IMR-90 (cell line): ENCODE measurements around the gene UBN2. TPM values are rescaled to one million over a fixed set of nuclear protein-coding genes. Genes with fewer than 3 reads are reported as not detected.
A peak's percentile ranks its signal among the peaks of the same experiment; 100 is the strongest.
"Not testable (repeated sequence)": the region's sequence is repeated elsewhere in the genome, so short reads cannot be mapped to it uniquely, and the experiment has no call there.

ENCODE experiments used
- ATAC-seq: fragments of 200-7000 bp; cut with Tn5 transposase; 2 replicates; pipeline ENCODE4 v1.9.1; 2020; ENCODE audit warnings: low read depth, mild to moderate bottlenecking, moderate library complexity
- BruUV-seq: library from RNA; stranded (reverse); fragments of 400-500 nt; replicated peaks from 2 replicates; lab custom pipeline; 2021; lab: Mats Ljungman, UMichigan
- CTCF ChIA-PET: fragments of 300-600 bp; formaldehyde crosslinking; extraction: SDS; loops from one replicate; lab custom pipeline; 2021; ENCODE audit warnings: antibody characterized with exemption; lab: Yijun Ruan, JAX
- POLR2A ChIA-PET: fragments of 300-600 bp; sonication (Branson Sonifier 250); formaldehyde crosslinking; loops from one replicate; lab custom pipeline; 2022; ENCODE audit warnings: antibody characterized with exemption; ENCODE audit not compliant: unreplicated experiment; lab: Charles Lee
- DNase-seq: peaks from one replicate; pipeline ENCODE4 v3.0.0; 2013
- H2AFZ ChIP-seq: replicated peaks from 2 replicates; pipeline ENCODE3; 2013; ENCODE audit warnings: low read length, mild to moderate bottlenecking; ENCODE audit not compliant: poor library complexity
- H2AK5ac ChIP-seq: 2 replicates; pipeline ENCODE4 v1.6.1; 2013; ENCODE audit warnings: low read depth, low read length, inconsistent platforms
- H2AK9ac ChIP-seq: replicated peaks from 2 replicates; pipeline ENCODE3; 2013; ENCODE audit warnings: mild to moderate bottlenecking, low read depth, low read length, moderate library complexity; ENCODE audit not compliant: poor library complexity
- H2BK120ac ChIP-seq: 2 replicates; pipeline ENCODE4 v1.6.1; 2013; ENCODE audit warnings: low read depth, low read length, inconsistent platforms
- H2BK15ac ChIP-seq: 3 replicates; pipeline ENCODE4 v1.6.1; 2013; ENCODE audit warnings: low read depth, low read length, inconsistent platforms
- H2BK20ac ChIP-seq: 2 replicates; pipeline ENCODE4 v1.6.1; 2013; ENCODE audit warnings: low read depth, mild to moderate bottlenecking, inconsistent platforms, low read length, moderate library complexity
- H2BK5ac ChIP-seq: 2 replicates; pipeline ENCODE4 v1.6.1; 2013; ENCODE audit warnings: mild to moderate bottlenecking, low read depth, low read length, inconsistent platforms; ENCODE audit not compliant: poor library complexity, severe bottlenecking
- H3K14ac ChIP-seq: replicated peaks from 2 replicates; pipeline ENCODE4 v1.6.1; 2013; ENCODE audit warnings: low read depth, low read length, inconsistent platforms
- H3K18ac ChIP-seq: 2 replicates; pipeline ENCODE4 v1.6.1; 2013; ENCODE audit warnings: low read depth, low read length, control low read depth
- H3K23ac ChIP-seq: 2 replicates; pipeline ENCODE4 v1.6.1; 2013; ENCODE audit warnings: low read depth, low read length, inconsistent platforms
- H3K27ac ChIP-seq: 2 replicates; pipeline ENCODE4 v1.5.1; 2013; ENCODE audit warnings: mild to moderate bottlenecking, control low read depth, low read length; ENCODE audit not compliant: insufficient read depth
- H3K27me3 ChIP-seq: 2 replicates; pipeline ENCODE4 v1.6.1; 2013; ENCODE audit warnings: low read length; ENCODE audit not compliant: control insufficient read depth, insufficient read depth
- H3K36me3 ChIP-seq: 2 replicates; pipeline ENCODE4 v1.6.1; 2013; ENCODE audit warnings: low read length, mixed read lengths; ENCODE audit not compliant: control insufficient read depth, insufficient read depth
- H3K4ac ChIP-seq: 2 replicates; pipeline ENCODE4 v1.6.1; 2013; ENCODE audit warnings: low read depth, low read length, inconsistent platforms
- H3K4me1 ChIP-seq: 2 replicates; pipeline ENCODE4 v1.6.1; 2013; ENCODE audit warnings: low read length, mixed read lengths; ENCODE audit not compliant: control insufficient read depth, insufficient read depth
- H3K4me2 ChIP-seq: 2 replicates; pipeline ENCODE4 v1.6.1; 2013; ENCODE audit warnings: low read depth, mild to moderate bottlenecking, control low read depth, low read length, moderate library complexity
- H3K4me3 ChIP-seq: 2 replicates; pipeline ENCODE4 v1.5.1; 2013; ENCODE audit warnings: low read depth, mild to moderate bottlenecking, control low read depth, low read length, moderate library complexity; ENCODE audit not compliant: insufficient read depth
- H3K56ac ChIP-seq: 2 replicates; pipeline ENCODE4 v1.6.1; 2013; ENCODE audit warnings: low read length, inconsistent platforms; ENCODE audit not compliant: insufficient read depth; ENCODE audit errors: extremely low read depth
- H3K79me1 ChIP-seq, 2 experiments: 2 replicates each; pipeline ENCODE4 v1.6.1; 2013; ENCODE audit warnings: low read length in 2 of 2, inconsistent platforms in 1 of 2, low read depth in 1 of 2
- H3K9ac ChIP-seq: 2 replicates; pipeline ENCODE4 v1.6.1; 2013; ENCODE audit warnings: low read depth, low read length, control low read depth
- H3K9me1 ChIP-seq: 2 replicates; pipeline ENCODE4 v1.6.1; 2013; ENCODE audit warnings: low read length, inconsistent platforms; ENCODE audit not compliant: insufficient read depth
- H3K9me3 ChIP-seq: 2 replicates; pipeline ENCODE4 v1.6.1; 2013; ENCODE audit warnings: low read length; ENCODE audit not compliant: control insufficient read depth, insufficient read depth
- H4K20me1 ChIP-seq: 2 replicates; pipeline ENCODE4 v1.6.1; 2013; ENCODE audit warnings: low read length, inconsistent platforms; ENCODE audit not compliant: insufficient read depth
- H4K5ac ChIP-seq: 2 replicates; pipeline ENCODE4 v1.6.1; 2013; ENCODE audit warnings: mild to moderate bottlenecking, low read depth, low read length, control low read depth
- H4K8ac ChIP-seq, 2 experiments: 2 replicates each; pipeline ENCODE4 v1.6.1; 2013; ENCODE audit warnings: low read depth in 2 of 2, low read length in 2 of 2, control low read depth in 1 of 2, inconsistent platforms in 1 of 2
- H4K91ac ChIP-seq: 2 replicates; pipeline ENCODE4 v1.6.1; 2013; ENCODE audit warnings: low read depth, low read length, inconsistent platforms; ENCODE audit not compliant: insufficient read depth
- CEBPB ChIP-seq: IDR thresholded peaks from 2 replicates; pipeline ENCODE4 v1.6.1; 2012; ENCODE audit warnings: low read depth, low read length, improper control_type of control experiment
- CTCF ChIP-seq: conservative IDR thresholded peaks from 2 replicates; pipeline ENCODE4 v1.5.1; 2012; ENCODE audit warnings: mild to moderate bottlenecking, low read depth, low read length, improper control_type of control experiment
- NFE2L2 ChIP-seq: fragments of 150-350 bp; IDR thresholded peaks from 2 replicates; pipeline ENCODE4 v1.6.1; 2016; ENCODE audit warnings: low read depth, mild to moderate bottlenecking, low read length
- RAD21 ChIP-seq: IDR thresholded peaks from 2 replicates; pipeline ENCODE4 v1.6.1; 2012; ENCODE audit warnings: low read length, improper control_type of control experiment
- WGBS, 2 experiments: methylation state at CpG; one replicate each; pipeline versions ENCODE4 v1.1.5 to v1.1.7; 2013; ENCODE audit warnings: missing lambda C conversion rate in 2 of 2; ENCODE audit not compliant: insufficient read length in 1 of 2; ENCODE audit errors: extremely low coverage in 2 of 2; 5-methylcytosine and 5-hydroxymethylcytosine counted together
- dilution Hi-C: fragments of 300-500 bp; cut with HindIII; formaldehyde crosslinking; loops from one replicate; pipeline ENCODE4 v1.14.3; 2018; ENCODE audit warnings: low sequenced_read_pairs; ENCODE audit not compliant: unreplicated experiment
- in situ Hi-C: fragments of 300-500 bp; cut with MboI; formaldehyde crosslinking; loops from 3 replicates; pipeline ENCODE4 v1.14.3; 2019; ENCODE audit warnings: low sequenced_read_pairs, inconsistent platforms, mixed read lengths
- intact Hi-C: fragments of 100-400 bp; cut with micrococcal nuclease; formaldehyde crosslinking; loops from 2 replicates; pipeline ENCODE4 v1.10.0; 2022
- polyA plus RNA-seq, 3 experiments: library from polyadenylated mRNA; depleted of rRNA; stranded (reverse); fragments of >200 nt; gene quantifications; 2 replicates each; pipeline ENCODE4 v1.2.3, GENCODE V29; 2012; ENCODE audit warnings: low replicate concordance in 1 of 3
- total RNA-seq: library from RNA; depleted of rRNA; stranded (reverse); fragments of >200 nt; gene quantifications from 2 replicates; pipeline ENCODE4 v1.2.3, GENCODE V29; 2012

The UBN2 gene
- total and polyA plus RNA-seq, 2 of the 4 experiments (the other 2 are of a cell fraction): 1.6 to 2.3 TPM

GRCh38 chr7:139321071-139321745 lies 90.2 kb downstream of the UBN2 start:
- H3K56ac ChIP-seq: no peak overlapping the region
- H3K4me2 ChIP-seq: no peak overlapping the region
- no peak overlapping the region for H3K27ac ChIP-seq
- H2AK5ac ChIP-seq: no peak overlapping the region
- no peaks in the 10 kb centered on the region for H3K9me1 ChIP-seq
- H2BK15ac ChIP-seq: no peak overlapping the region
- no peaks in the 10 kb centered on the region for H3K27me3 ChIP-seq
- no peaks in the 10 kb centered on the region for H3K36me3 ChIP-seq
- no peak overlapping the region for H3K9ac ChIP-seq
- no peak overlapping the region for H2BK120ac ChIP-seq
- WGBS, 2 experiments: 86% methylated on average over 1 of the region's 11 CpGs; no CpG with 5 or more reads in 1 of the 2 experiments
- H3K4me1 ChIP-seq: no peaks in the 10 kb centered on the region
- no peak overlapping the region for H2AK9ac ChIP-seq
- no TSS peak for BruUV-seq
- H2BK20ac ChIP-seq: no peak overlapping the region
- intact Hi-C loops (no loop called here), dilution Hi-C loops (no loop called here), in situ Hi-C loops (no loop called here)
- no peak overlapping the region for H3K23ac ChIP-seq
- peak overlapping the region; percentile 67 for H2AFZ ChIP-seq
- H3K4ac ChIP-seq: no peak overlapping the region
- DNase-seq (peak; percentile 38), ATAC-seq (peak; percentile 64)
- no peak overlapping the region for H3K14ac ChIP-seq
- ChIA-PET CTCF (no interaction called here), POLR2A (no interaction called here)
- no peak overlapping the region for H4K5ac ChIP-seq
- no peak overlapping the region for H4K8ac ChIP-seq
- no peak overlapping the region for H3K18ac ChIP-seq
- no peaks in the 10 kb centered on the region for H4K20me1 ChIP-seq
- TF ChIP-seq RAD21: peak; percentile 42
- no peak for TF ChIP-seq NFE2L2
- TF ChIP-seq CTCF: peak; percentile 44
- TF ChIP-seq CEBPB: no peak
- H3K4me3 ChIP-seq: no peak overlapping the region
- H2BK5ac ChIP-seq: no peak overlapping the region
- no peaks in the 10 kb centered on the region for H3K79me1 ChIP-seq
- no peak overlapping the region for H4K91ac ChIP-seq
- H3K9me3 ChIP-seq: no peaks in the 10 kb centered on the region

- H3K27me3 ChIP-seq, H3K9me1 ChIP-seq, H2AK5ac ChIP-seq, ATAC-seq, BruUV-seq, intact Hi-C loops, H3K9ac ChIP-seq, H2BK5ac ChIP-seq, H3K9me3 ChIP-seq, H2BK15ac ChIP-seq, H2BK120ac ChIP-seq, H3K4me2 ChIP-seq, H3K18ac ChIP-seq, DNase-seq, H3K79me1 ChIP-seq, H2AK9ac ChIP-seq, H2BK20ac ChIP-seq, H3K56ac ChIP-seq, H4K8ac ChIP-seq, H4K91ac ChIP-seq, in situ Hi-C loops, CTCF ChIA-PET, POLR2A ChIA-PET, H2AFZ ChIP-seq, H3K4ac ChIP-seq, H3K23ac ChIP-seq, H3K4me3 ChIP-seq, dilution Hi-C loops, H3K27ac ChIP-seq, H3K14ac ChIP-seq, H3K36me3 ChIP-seq, H4K5ac ChIP-seq, H3K4me1 ChIP-seq, H4K20me1 ChIP-seq: not testable (repeated sequence)
- WGBS, 2 experiments: 93% methylated on average over 5 of the region's 11 CpGs; no CpG with 5 or more reads in 1 of the 2 experiments
Measured at GRCh38 chr7:139324709-139325108, 93.7 kb downstream of the UBN2 start.
